ENCODE measurements around the gene PLEKHG4B.
A peak's percentile ranks its signal among the peaks of the same experiment; 100 is the strongest.
"Not testable (repeated sequence)": the region's sequence is repeated elsewhere in the genome, so short reads cannot be mapped to it uniquely, and the experiment has no call there.

The PLEKHG4B gene

GRCh38 chr5:91556-92263 is at the start of gene PLEKHG4B:
TSS of gene PLEKHG4B (plus strand) at chr5:92168. CDS start at chr5:92232, 64 bp downstream.
- peak in 1 of 2 donors; percentile 5 for DNase-seq (ENCODE audit: low read depth in 2 of 2)

GRCh38 chr5:42250-42649 is 49.7 kb upstream of the PLEKHG4B start:
- DNase-seq (ENCODE audit: low read depth in 2 of 2), result no peak

GRCh38 chr5:48192-48591 is 43.8 kb upstream of the PLEKHG4B start:
- DNase-seq (ENCODE audit: low read depth in 2 of 2), result no peak

GRCh38 chr5:49530-49929 is 42.4 kb upstream of the PLEKHG4B start:
- not testable (repeated sequence) for DNase-seq (ENCODE audit: low read depth in 2 of 2)

- no peak for DNase-seq (ENCODE audit: low read depth in 2 of 2)
These were observed 41.9 kb upstream of the PLEKHG4B start for GRCh38 chr5:49953-50544.

- DNase-seq (ENCODE audit: low read depth in 2 of 2), result no peak
These were observed 41.1 kb upstream of the PLEKHG4B start for GRCh38 chr5:50724-51499.

- DNase-seq (ENCODE audit: low read depth in 2 of 2), result no peak
These were observed 40.5 kb upstream of the PLEKHG4B start for GRCh38 chr5:51500-51823.

- DNase-seq (ENCODE audit: low read depth in 2 of 2), result peak; percentile 8 to 38
These were observed 38.4 kb upstream of the PLEKHG4B start for GRCh38 chr5:53381-54174.

- no peak for DNase-seq (ENCODE audit: low read depth in 2 of 2)
These were observed 37.7 kb upstream of the PLEKHG4B start for GRCh38 chr5:54175-54730.

- DNase-seq (ENCODE audit: low read depth in 2 of 2), result no peak
These were observed 36.9 kb upstream of the PLEKHG4B start for GRCh38 chr5:54876-55569.

GRCh38 chr5:56561-57290 is 35.2 kb upstream of the PLEKHG4B start:
- no peak for DNase-seq (ENCODE audit: low read depth in 2 of 2)

- DNase-seq (ENCODE audit: low read depth in 2 of 2), result not testable (repeated sequence)
These were observed 31.7 kb upstream of the PLEKHG4B start for GRCh38 chr5:60250-60649.

- DNase-seq (ENCODE audit: low read depth in 2 of 2), result no peak
These were observed 21.5 kb upstream of the PLEKHG4B start for GRCh38 chr5:70440-70839.

- DNase-seq (ENCODE audit: low read depth in 2 of 2), result not testable (repeated sequence)
These were observed 19.4 kb upstream of the PLEKHG4B start for GRCh38 chr5:72316-73180.

GRCh38 chr5:73181-73447 is 18.9 kb upstream of the PLEKHG4B start:
- not testable (repeated sequence) for DNase-seq (ENCODE audit: low read depth in 2 of 2)

- no peak for DNase-seq (ENCODE audit: low read depth in 2 of 2)
These were observed 18.0 kb upstream of the PLEKHG4B start for GRCh38 chr5:73768-74502.

- DNase-seq (ENCODE audit: low read depth in 2 of 2), result no peak
These were observed 17.4 kb upstream of the PLEKHG4B start for GRCh38 chr5:74503-75109.

Measured in stimulated activated CD8-positive, alpha-beta memory T cell treated with anti-CD3 and anti-CD28 coated beads, Interleukin-15, amount 100 ng/mL, for 48 hours (primary cell).